ENCODE measurements around the gene CES1.
"Not testable (repeated sequence)": the region's sequence is repeated elsewhere in the genome, so short reads cannot be mapped to it uniquely, and the experiment has no call there.

- TF ChIP-seq POLR2A, CTCF (IDR thresholded peaks at IDR 0.05): not testable (repeated sequence)
Observed at GRCh38 chr16:55782793-55783091, 50.2 kb downstream of the CES1 start.
